ENCODE data around the gene MAML3.

MAML3 gene

GRCh38 chr4:139889264-139889663 is 264.7 kb downstream of the MAML3 start:
- no peak for DNase-seq

GRCh38 chr4:139887962-139888735 is 265.8 kb downstream of the MAML3 start:
- peak; percentile 37 for DNase-seq

GRCh38 chr4:139887376-139887802 is 266.6 kb downstream of the MAML3 start:
- no peak for DNase-seq

DNA sequence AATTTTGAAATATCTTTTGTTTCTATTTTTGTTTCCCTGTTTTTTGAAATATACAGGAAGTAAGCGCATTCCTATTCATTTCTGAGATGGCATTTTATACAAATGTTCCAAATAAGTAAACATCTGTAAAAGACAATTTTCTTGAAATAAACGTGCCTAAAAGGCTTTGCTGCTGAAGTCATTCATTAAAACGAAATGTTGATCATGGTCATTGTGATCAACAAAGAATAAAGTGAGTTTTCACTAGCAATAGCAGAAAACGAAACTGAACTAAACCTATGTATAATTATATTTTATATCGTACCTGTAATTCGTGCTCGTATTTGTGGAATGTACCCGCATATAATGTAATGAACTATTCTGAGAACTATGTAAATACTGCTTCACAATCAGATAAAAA is 267.2 kb downstream of the MAML3 start:
- DNase-seq = no peak

DNA sequence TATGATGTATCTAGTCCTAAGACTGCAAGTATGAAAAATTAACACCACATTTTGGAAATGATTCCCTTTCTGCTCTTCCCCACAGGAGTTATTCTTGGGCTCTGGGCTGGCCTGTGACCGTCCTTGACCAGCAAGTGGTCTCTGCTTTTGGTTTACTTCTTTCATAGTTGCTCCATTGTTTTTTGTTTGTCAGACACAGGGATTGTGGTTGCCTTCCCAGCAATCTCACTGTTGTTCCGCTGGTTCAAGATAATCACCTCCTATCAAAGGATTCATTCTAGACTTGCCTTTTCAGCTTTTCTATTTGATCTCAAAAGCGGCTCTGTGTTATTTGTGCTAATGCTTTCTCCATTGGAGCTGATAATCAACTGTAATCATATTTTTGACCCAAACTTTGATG is 269.5 kb downstream of the MAML3 start:
- no peak for DNase-seq

DNA sequence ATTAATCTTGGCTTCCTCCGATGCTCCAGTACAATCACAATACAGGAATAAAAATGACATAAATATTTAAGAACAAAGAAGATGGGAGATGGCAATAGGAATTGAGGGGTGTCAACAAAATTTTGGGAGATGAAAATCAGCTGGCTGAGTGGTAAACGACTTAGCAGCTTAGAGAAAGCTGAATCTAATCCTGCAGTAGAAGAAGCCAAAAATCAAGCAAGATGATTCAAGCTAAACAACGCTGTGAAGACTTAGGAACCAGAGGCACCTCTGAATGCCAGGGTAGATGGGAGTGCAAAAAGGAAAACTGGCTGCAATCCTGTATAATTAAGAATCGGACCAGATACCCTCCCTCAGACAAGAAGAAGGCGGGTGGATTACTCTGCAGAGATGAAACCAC is 273.1 kb downstream of the MAML3 start:
- DNase-seq = no peak

DNA sequence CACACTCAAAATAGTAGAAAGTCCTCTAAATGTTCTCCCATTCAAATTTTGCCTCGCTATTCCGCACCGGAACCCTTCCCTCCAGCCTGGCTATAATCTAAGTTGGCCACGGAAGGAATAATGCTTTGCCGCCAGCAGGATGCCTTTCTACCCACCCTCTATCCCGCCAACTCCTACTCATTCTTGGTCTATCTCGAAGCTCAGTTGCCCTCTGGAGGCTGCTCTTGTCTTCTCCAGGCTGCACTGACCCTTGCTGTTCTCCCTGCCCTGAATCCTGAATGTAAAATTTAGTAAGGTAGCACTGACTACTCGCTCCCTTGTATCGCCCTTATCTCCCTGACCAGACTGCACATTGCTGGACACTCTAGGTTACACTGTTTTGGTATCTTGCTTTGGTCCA is 275.9 kb downstream of the MAML3 start:
- DNase-seq = no peak

DNA sequence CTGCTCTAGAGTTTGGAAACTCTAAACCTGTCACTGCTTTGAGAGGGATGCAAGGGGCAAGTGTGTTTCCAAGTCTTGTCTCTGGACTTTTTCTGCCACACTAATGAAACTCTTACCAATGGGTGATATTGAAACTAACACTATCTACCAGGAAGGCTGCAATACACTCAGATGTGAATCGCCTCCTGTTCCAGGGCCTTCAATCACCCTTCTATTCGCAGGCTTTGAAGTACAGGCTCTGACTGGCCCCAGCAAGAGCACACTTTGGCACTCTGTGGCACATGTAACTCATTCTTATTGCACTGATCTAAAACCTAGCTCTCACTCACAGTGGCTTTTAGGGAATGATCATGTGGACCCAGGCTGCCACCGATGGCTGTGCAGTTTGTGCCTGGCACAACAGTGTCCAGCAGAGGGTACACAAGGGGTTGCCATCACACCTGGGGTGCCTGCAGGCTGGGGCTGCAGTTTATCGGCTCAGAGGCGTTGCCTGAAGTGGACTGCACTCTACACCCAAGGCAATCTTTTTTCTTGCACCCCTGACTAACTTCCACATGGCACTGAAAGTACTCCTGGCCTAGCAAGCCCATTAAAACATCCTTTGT is 277.5 kb downstream of the MAML3 start:
- no peak for DNase-seq

- DNase-seq = peak; percentile 92
Observed at GRCh38 chr4:139875411-139875825, 278.6 kb downstream of the MAML3 start.

DNA sequence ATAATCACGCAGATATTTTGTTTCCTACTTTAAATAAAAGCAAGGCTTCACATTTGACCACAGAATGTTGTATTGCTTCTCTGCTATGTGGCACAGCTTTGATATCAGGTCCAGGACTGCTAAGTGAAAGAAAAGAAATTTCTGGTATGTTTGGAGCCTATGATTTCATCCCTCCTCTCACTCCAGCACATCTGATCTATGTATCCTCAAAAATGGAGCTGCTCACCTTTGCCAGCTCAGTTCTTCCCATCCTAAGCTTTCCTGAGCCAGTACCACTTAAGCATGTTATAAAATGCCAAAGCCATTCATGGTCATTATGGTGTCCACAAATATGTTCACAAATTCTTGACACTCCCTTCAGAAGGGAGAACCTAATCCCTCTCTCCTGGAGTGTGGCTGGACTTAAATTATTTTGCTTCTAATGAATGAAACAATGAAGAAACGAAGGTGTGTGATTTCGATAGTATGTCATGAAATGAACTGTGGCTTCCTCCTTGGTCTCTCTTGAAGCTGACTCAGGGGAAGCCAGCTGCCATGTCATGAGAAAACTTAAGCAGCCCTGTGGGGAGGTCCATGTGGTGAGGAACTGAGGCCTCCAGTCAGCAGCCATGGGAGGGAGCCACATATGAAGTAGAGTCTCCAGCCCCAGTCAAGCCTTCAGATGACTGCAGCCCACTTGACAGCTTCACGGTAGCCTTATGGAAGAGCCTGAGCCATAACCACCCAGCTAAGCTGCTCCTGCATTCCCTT is 280.7 kb downstream of the MAML3 start:
- no peak for DNase-seq

- no peak for DNase-seq
Observed at GRCh38 chr4:139872274-139872673, 281.7 kb downstream of the MAML3 start.

DNA sequence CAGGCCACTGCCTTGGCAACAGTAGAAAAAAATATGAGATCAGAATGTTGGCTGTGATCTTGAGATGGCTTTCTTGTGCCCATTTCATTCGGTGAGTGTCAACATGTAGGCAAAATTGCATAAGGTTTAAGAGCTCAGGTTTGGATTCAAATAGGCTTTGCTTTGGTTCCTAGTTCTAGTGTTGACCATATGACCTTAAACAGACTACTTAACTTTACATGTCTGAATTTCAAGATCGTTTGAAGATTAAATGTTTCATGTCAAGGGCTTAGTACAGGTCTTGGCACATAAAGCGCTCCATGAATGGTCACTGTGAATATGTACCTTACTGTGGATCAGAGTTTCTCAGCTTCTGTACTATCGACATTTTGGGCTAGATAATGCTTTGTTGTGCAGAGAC is 284.2 kb downstream of the MAML3 start:
- no peak for DNase-seq

- DNase-seq = peak; percentile 52
Observed at GRCh38 chr4:139866276-139866962, 287.6 kb downstream of the MAML3 start.

DNA sequence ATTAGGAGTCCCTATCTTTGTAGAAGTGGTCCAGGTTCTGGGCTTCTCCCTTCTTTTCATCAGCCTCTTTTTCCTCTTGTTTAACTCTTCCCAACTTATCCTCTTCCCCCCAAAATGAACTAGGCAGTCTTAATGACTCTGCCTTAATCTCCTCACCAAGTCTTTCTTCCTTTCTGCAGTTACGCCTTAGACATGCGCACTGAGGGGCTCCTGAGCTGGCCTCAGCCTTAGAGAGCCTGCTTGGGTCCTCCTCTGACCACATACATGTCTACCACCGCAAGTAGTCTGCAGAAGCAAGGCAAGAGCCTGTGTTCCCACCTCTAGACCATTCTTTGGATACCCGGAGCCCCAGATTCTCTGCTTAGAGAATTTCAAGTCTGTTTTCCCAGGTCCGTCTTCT is 288.4 kb downstream of the MAML3 start:
- no peak for DNase-seq

DNA sequence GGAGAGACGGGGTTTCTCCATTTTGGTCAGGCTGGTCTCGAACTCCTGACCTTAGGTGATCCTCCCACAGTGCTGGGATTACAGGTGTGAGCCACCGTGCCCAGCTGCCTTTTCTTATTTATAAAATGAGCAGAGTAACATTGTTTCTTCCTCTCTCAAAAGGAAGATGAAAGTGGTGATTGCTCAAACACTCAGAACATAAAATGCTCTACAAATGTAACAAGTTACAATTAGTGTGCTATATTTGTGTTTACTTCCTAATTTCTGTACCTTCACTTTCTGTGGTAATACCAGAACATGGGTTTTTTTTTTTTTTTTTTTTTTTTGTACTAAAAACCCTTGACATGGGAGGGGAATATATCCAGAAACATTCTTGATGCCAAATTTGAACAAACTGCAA is 290.5 kb downstream of the MAML3 start:
- no peak for DNase-seq

- no peak for DNase-seq
Observed at GRCh38 chr4:139861471-139861870, 292.5 kb downstream of the MAML3 start.

DNA sequence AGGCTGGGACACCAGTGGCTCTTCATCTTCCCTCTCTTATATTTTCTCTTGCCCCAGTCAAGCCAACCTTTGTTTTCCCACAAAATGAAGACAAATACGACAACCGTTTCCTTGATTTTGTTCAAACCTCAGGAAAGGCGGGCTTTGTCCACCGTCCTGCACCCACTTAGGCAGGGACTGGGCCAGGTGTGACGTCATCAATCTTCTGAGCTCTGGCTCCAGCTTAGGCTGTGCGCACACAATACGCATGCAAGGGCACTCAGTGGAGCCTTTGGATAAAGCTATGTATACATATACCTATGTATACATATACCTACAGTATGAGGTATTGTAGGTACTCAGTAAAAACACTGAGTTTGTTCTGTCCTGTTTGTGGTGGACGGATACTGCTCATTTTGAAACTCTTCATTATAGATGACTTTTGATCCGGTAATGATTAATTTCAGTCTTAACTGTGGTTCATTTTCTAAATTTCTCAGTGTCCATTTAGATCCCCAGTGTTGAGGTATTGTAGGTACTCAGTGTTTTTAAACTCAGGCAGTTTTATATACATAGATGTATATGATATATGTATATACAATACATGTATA is 293.5 kb downstream of the MAML3 start:
- DNase-seq = no peak

GRCh38 chr4:139859876-139860275 is 294.1 kb downstream of the MAML3 start:
- DNase-seq = no peak

GRCh38 chr4:139858436-139859205 is 295.4 kb downstream of the MAML3 start:
- DNase-seq = no peak

- no peak for DNase-seq
Observed at GRCh38 chr4:139857977-139858376, 296.0 kb downstream of the MAML3 start.

- no peak for DNase-seq
Observed at GRCh38 chr4:139857021-139857420, 297.0 kb downstream of the MAML3 start.

Data from NCI-H1105 (cell line).